Ascending aorta (tissue), 2 donors: ENCODE results near the gene ANXA8L1. TPM values are rescaled to one million over a fixed set of nuclear protein-coding genes. Genes with fewer than 3 reads are reported as not detected.
"Not testable (repeated sequence)": the region's sequence is repeated elsewhere in the genome, so short reads cannot be mapped to it uniquely, and the experiment has no call there.

Experiments used
- DNase-seq, 2 donors: peaks; one replicate each; pipeline ENCODE4 v3.0.0-alpha.2; 2019; ENCODE audit warnings: low spot score in 2 of 2
- H3K27ac ChIP-seq, 2 donors: fragments of 200-600 bp; sonication (generic); one replicate each; pipeline ENCODE4 v1.5.1; 2016 to 2017; ENCODE audit warnings: mild to moderate bottlenecking in 1 of 2
- H3K27me3 ChIP-seq: fragments of 200-600 bp; sonication (generic); one replicate; pipeline ENCODE4 v1.5.1; 2017
- H3K36me3 ChIP-seq, 2 donors: fragments of 200-600 bp; sonication (generic); one replicate each; pipeline ENCODE4 v1.5.1; 2016
- H3K4me1 ChIP-seq, 2 donors: fragments of 200-600 bp; sonication (generic); one replicate each; pipeline ENCODE4 v1.5.1; 2016 to 2017; ENCODE audit warnings: mild to moderate bottlenecking in 1 of 2
- H3K4me3 ChIP-seq, 2 donors: fragments of 200-600 bp; sonication (generic); one replicate each; pipeline ENCODE4 v1.5.1; 2016 to 2017; ENCODE audit warnings: mild to moderate bottlenecking in 1 of 2
- H3K9me3 ChIP-seq, 2 donors: fragments of 200-600 bp; sonication (generic); one replicate each; pipeline ENCODE4 v1.5.1; 2016
- CTCF ChIP-seq, 3 experiments: fragments of 200-600 bp in 2 of 3; fragments of 450-650 bp in 1 of 3; sonication (generic) in 2 of 3; IDR thresholded peaks; one replicate each; pipeline ENCODE4 v1.5.1; 2016 to 2019; ENCODE audit warnings: antibody characterized with exemption in 3 of 3, mild to moderate bottlenecking in 1 of 3, moderate library complexity in 1 of 3
- intact Hi-C: fragments of 100-400 bp; cut with DNase I; formaldehyde crosslinking; loops from one replicate; pipeline ENCODE4 v1.15.1; 2023
- total RNA-seq: library from RNA; depleted of rRNA; stranded (reverse); fragments of >200 nt; gene quantifications from one replicate; pipeline ENCODE4 v1.1.0, GENCODE V29; 2016

Gene ANXA8L1
- total RNA-seq, 1 donor from 2014 or later: not detected

GRCh38 chr10:46330894-46331293, 44.7 kb upstream of the ANXA8L1 start:
- DNase-seq: no peak
- intact Hi-C loops: no loop called here
- H3K27me3 ChIP-seq: no peaks in the 10 kb centered on the region
- no peak for TF ChIP-seq CTCF (IDR thresholded peaks at IDR 0.05)
- no peaks in the 10 kb centered on the region for H3K4me1 ChIP-seq
- H3K4me3 ChIP-seq: no peak overlapping the region
- no peaks in the 10 kb centered on the region for H3K9me3 ChIP-seq
- H3K36me3 ChIP-seq: no peaks in the 10 kb centered on the region
- H3K27ac ChIP-seq: no peak overlapping the region

DNA sequence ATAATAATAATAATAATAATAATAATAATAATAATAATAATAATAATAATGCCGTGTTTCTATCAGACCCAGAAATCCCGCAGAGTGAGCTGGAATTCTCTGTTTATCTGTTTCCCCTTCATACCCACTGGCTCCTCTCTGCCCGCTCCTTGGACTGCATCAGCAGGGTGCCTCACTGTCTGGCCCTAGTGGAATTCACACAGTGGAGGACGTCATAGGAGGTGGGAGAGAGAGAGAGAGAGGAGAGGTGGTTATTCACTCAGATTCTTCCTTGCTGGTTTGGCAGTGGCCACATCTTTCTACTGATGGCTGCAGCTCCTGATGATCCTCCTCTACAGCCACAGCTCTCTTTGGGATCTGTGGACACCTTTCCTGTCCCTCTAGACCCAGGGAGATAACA, 10.1 kb upstream of the ANXA8L1 start:
- DNase-seq, intact Hi-C loops, H3K36me3 ChIP-seq: not testable (repeated sequence)

GRCh38 chr10:46367209-46367608, 8.4 kb upstream of the ANXA8L1 start:
- H3K4me1 ChIP-seq, H3K27me3 ChIP-seq, intact Hi-C loops, H3K27ac ChIP-seq, H3K36me3 ChIP-seq, DNase-seq, H3K9me3 ChIP-seq, H3K4me3 ChIP-seq: not testable (repeated sequence)

More for the DNA sequence above, 10.1 kb upstream of the ANXA8L1 start:
- not testable (repeated sequence) for H3K4me1 ChIP-seq, H3K4me3 ChIP-seq, H3K9me3 ChIP-seq, H3K27me3 ChIP-seq, H3K27ac ChIP-seq

DNA sequence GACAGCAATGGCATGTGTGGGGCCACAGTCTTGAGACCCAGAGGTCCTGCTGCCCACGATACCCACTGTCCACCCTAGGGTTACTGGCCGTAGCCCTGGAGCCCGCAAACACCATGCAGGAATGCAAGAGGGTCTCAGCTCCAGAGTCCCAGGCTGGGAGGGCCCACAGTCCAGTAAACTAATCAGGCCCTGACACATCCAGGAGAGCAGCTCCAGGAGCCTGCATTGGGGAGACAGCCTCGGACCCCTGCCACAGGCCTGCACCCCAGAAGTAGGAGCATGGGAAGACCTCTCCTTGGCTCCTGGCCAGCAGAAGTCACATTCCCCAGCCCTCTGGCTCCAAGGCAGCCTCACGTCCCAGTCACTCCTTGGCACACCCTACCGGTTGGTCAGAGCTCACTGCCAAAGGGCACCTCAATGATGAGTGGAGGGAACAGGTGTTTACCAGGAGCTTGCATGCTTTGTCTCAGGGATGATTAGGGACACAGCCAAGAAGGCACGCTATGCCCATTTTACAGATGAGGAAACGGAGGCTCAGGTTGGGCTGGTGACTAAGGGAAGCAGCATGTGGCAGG, 7.8 kb upstream of the ANXA8L1 start:
- H3K4me3 ChIP-seq, DNase-seq, H3K36me3 ChIP-seq, H3K27ac ChIP-seq, intact Hi-C loops, H3K9me3 ChIP-seq, H3K27me3 ChIP-seq, H3K4me1 ChIP-seq: not testable (repeated sequence)

DNA sequence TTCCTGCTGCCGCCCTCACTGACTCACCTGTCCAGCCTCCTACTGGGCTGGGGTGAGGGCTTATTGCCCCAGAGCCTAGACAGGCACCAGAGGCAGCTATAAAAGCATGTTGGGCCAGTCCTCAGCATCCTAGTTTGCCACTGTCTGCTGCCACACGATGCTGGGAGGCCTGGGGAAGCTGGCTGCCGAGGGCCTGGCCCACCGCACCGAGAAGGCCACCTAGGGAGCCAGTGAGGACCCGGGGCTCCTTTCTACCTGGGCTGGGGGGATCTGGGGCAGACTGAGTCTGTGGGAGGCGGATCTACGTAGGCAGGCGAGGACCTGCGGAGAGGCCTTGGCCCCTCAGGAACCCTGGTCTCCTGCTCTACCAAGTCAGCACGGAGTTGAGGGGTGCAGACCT, 6.6 kb upstream of the ANXA8L1 start:
- H3K27ac ChIP-seq, intact Hi-C loops, DNase-seq: not testable (repeated sequence)

GRCh38 chr10:46374410-46374809, 1.2 kb upstream of the ANXA8L1 start:
- DNase-seq, H3K27me3 ChIP-seq, H3K4me1 ChIP-seq, H3K4me3 ChIP-seq, H3K9me3 ChIP-seq, intact Hi-C loops, H3K27ac ChIP-seq, H3K36me3 ChIP-seq: not testable (repeated sequence)

More for the DNA sequence above, 6.6 kb upstream of the ANXA8L1 start:
- not testable (repeated sequence) for H3K4me3 ChIP-seq, H3K36me3 ChIP-seq, H3K27me3 ChIP-seq, H3K9me3 ChIP-seq, H3K4me1 ChIP-seq

DNA sequence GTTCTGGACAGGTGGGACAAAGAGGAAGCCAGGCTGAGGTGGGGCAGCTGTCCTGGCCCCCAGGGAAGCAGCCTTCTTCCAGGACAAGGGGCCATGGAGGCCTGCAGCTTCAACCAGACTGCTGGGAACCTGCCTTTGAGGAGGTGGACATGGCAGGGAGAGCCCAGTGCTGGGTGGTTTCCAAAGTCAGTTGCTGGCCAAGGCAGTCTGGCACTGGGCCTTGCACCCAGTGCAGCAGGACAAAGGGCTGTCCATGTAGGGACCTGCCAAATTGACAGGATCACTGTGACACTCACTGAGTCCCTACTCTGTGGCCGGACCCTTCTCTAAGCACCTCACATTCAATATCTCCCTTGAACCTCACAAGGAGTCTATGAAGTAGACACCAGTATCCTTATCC, 1.4 kb downstream of the ANXA8L1 start:
- H3K27me3 ChIP-seq, H3K9me3 ChIP-seq, intact Hi-C loops, H3K4me1 ChIP-seq, DNase-seq, H3K36me3 ChIP-seq, H3K27ac ChIP-seq, H3K4me3 ChIP-seq: not testable (repeated sequence)

GRCh38 chr10:46377651-46378050, 2.1 kb downstream of the ANXA8L1 start:
- H3K4me1 ChIP-seq, intact Hi-C loops, H3K4me3 ChIP-seq, H3K36me3 ChIP-seq, H3K27ac ChIP-seq, DNase-seq, H3K9me3 ChIP-seq, H3K27me3 ChIP-seq: not testable (repeated sequence)

DNA sequence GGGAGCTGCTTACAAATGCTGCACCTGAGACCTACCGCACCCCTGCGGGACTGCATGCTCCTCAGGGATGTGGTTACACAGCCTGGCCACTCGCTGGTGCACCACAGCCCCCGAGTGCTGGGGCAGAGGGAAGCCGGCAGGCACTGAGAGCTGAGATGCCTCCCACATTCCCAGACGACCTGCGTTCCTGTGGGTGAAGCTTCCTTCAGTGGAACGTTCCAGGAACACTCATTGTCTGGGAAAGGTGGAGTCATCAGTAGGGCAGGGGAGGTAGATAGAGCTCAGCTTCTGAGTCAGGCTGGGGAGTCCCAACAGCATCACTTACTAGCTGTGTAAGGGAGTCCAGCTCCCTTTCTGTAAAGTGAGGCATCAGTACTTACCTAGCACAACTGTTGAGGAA, 2.5 kb downstream of the ANXA8L1 start:
- H3K27me3 ChIP-seq, intact Hi-C loops, H3K36me3 ChIP-seq, H3K4me3 ChIP-seq, H3K9me3 ChIP-seq, H3K4me1 ChIP-seq, DNase-seq, H3K27ac ChIP-seq: not testable (repeated sequence)

- H3K4me1 ChIP-seq, H3K36me3 ChIP-seq, H3K9me3 ChIP-seq, H3K27ac ChIP-seq, DNase-seq, intact Hi-C loops, H3K4me3 ChIP-seq, H3K27me3 ChIP-seq: not testable (repeated sequence)
Observed at GRCh38 chr10:46379233-46379848, 3.8 kb downstream of the ANXA8L1 start.

- H3K4me3 ChIP-seq, H3K27ac ChIP-seq, intact Hi-C loops, H3K27me3 ChIP-seq, DNase-seq, H3K36me3 ChIP-seq, H3K4me1 ChIP-seq, H3K9me3 ChIP-seq: not testable (repeated sequence)
Observed at GRCh38 chr10:46385858-46386257, 10.3 kb downstream of the ANXA8L1 start.

DNA sequence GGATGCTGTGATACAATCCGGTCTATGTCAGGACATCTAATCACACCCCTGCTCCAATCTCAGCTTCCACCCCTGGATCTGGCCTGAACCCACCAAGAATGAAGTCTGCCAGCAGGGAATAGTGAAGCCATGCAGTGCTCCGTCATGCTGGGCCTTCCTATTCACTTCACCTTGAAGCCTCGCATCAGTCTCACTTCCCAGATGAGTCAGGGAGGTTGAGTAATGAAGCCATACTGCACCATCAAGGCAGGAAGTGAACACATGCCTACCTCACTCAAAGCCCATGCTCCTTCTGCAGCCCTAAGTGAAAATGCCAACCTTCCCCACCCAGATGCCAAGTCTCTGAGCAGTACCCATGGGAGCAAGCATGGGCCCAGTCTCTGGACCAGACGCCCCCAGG, 11.1 kb downstream of the ANXA8L1 start:
- DNase-seq, H3K9me3 ChIP-seq, H3K4me3 ChIP-seq, H3K27ac ChIP-seq, H3K4me1 ChIP-seq, H3K27me3 ChIP-seq, H3K36me3 ChIP-seq, intact Hi-C loops: not testable (repeated sequence)

- H3K9me3 ChIP-seq, H3K4me1 ChIP-seq, H3K4me3 ChIP-seq, H3K36me3 ChIP-seq, DNase-seq, H3K27ac ChIP-seq, intact Hi-C loops, H3K27me3 ChIP-seq: not testable (repeated sequence)
Observed at GRCh38 chr10:46387309-46387902, 11.8 kb downstream of the ANXA8L1 start.
